Measurements from ENCODE around the gene SLC38A10. TPM values are rescaled to one million over a fixed set of nuclear protein-coding genes. Genes with fewer than 3 reads are reported as not detected.
A peak's percentile ranks its signal among the peaks of the same experiment; 100 is the strongest.

The SLC38A10 gene
- total and polyA plus RNA-seq, 2 of the 13 experiments (the other 11 are each of a cell fraction or from before 2014, with no cell fraction given), result 23.4 to 55.8 TPM

- TF ChIP-seq PBX3 (CRISPR knock-in tag; IDR thresholded peaks at IDR 0.05; ENCODE audit: borderline replicate concordance), result no peak
- 0 out of 2 replicates have a peak, but pooled peaks have one; percentile 5 for TF ChIP-seq REPIN1 (CRISPR knock-in tag; IDR thresholded peaks at IDR 0.05; ENCODE audit: borderline replicate concordance, low read depth)
- TF ChIP-seq RXRA (CRISPR knock-in tag; IDR thresholded peaks at IDR 0.05), result peak; percentile 5; the same call in 1 of the 2 replicates
- TF ChIP-seq TGIF2 (CRISPR knock-in tag; IDR thresholded peaks at IDR 0.05), result 0 out of 2 replicates have a peak, but pooled peaks have one; percentile 57
- TF ChIP-seq ZNF362 (CRISPR knock-in tag; IDR thresholded peaks at IDR 0.05; ENCODE audit: borderline replicate concordance), result no peak
- 0 out of 2 replicates have a peak, but pooled peaks have one; percentile 4 for TF ChIP-seq HOXA3 (CRISPR knock-in tag; IDR thresholded peaks at IDR 0.05)
These were observed 57.3 kb downstream of the SLC38A10 start (continued) for GRCh38 chr17:81237591-81238489.

- DNase-seq (ENCODE audit: low spot score) (no peak), ATAC-seq (no peak), FAIRE-seq (no peak)
- CTCF ChIA-PET (ENCODE audit: low intra/inter-chr PET ratio, low total read pairs), result no interaction called here
- peaks cover 27% of the 10 kb centered on the region for H3K4me1 ChIP-seq (ENCODE audit: insufficient read depth, low read length)
- in situ Hi-C loops (cut with HindIII; ENCODE audit: extremely low pct_ligation_motif_present, low pct_unique_long_range_greater_than_20kb) (no loop called here), intact Hi-C loops (cut with micrococcal nuclease; ENCODE audit: unreplicated experiment) (no loop called here)
- H3K9ac ChIP-seq (ENCODE audit: insufficient read depth, low read depth, low read length), result no peak overlapping the region
- POLR2A ChIA-PET, result interaction anchor here (1.0 kb wide), 1 partner anchor 14 kb away, joined by 3 read pairs; the partner anchor contains the start of gene CEP131
- H3K27ac ChIP-seq (ENCODE audit: extremely low read length, insufficient read depth, low read length), result no peak overlapping the region
- H3K36me3 ChIP-seq (replicated peaks in 1 of 2; ENCODE audit: control insufficient read depth in 1 of 2, insufficient read depth in 2 of 2, low read length in 2 of 2), result peaks cover 13 to 15% of the 10 kb centered on the region in 2 experiments; a peak in 3 of 5 replicates
- no peak overlapping the region for H2AFZ ChIP-seq (ENCODE audit: low read length)
- 95% methylated on average over 15 of the region's 21 CpGs for WGBS (ENCODE audit: low lambda C conversion rate)
- TF ChIP-seq RBFOX2 (IDR thresholded peaks at IDR 0.05; ENCODE audit: low read depth, low read length), result peak; percentile 50; the same call in 1 of the 2 replicates
- TF ChIP-seq DBP (CRISPR knock-in tag; IDR thresholded peaks at IDR 0.05; ENCODE audit: not compliant biosample characterization), result no peak
- H3K4me3 ChIP-seq (replicated peaks in 1 of 3; ENCODE audit: insufficient read depth in 1 of 3, low read depth in 2 of 3, low read length in 3 of 3), result no peak overlapping the region
- H3K27me3 ChIP-seq (ENCODE audit: control insufficient read depth in 1 of 2, insufficient read depth in 2 of 2, low read length in 2 of 2), result no peaks in the 10 kb centered on the region; a peak in 1 of 5 replicates
- H4K20me1 ChIP-seq (ENCODE audit: insufficient read depth, low read length), result peaks cover 4% of the 10 kb centered on the region; the same call in 1 of the 2 replicates
- H3K79me2 ChIP-seq (ENCODE audit: insufficient read depth, low read length), result peaks cover 40% of the 10 kb centered on the region
- H3K9me3 ChIP-seq (ENCODE audit: low read length), result no peaks in the 10 kb centered on the region
- no TSS peak for BruUV-seq (replicated peaks)
- H3K4me2 ChIP-seq (ENCODE audit: low read depth, low read length), result no peak overlapping the region
These were observed 58.3 kb downstream of the SLC38A10 start for GRCh38 chr17:81236784-81237183.

Data from HepG2 (cell line).